NCI-H2227 (cell line): ENCODE measurements around the gene TAF3.
A peak's percentile ranks its signal among the peaks of the same experiment; 100 is the strongest.
"Not testable (repeated sequence)": the region's sequence is repeated elsewhere in the genome, so short reads cannot be mapped to it uniquely, and the experiment has no call there.

Source experiments
- DNase-seq: peaks from one replicate; lab custom pipeline; 2025; ENCODE audit not compliant: unreplicated experiment; lab: John Stamatoyannopoulos, UW

Gene TAF3, protein sequence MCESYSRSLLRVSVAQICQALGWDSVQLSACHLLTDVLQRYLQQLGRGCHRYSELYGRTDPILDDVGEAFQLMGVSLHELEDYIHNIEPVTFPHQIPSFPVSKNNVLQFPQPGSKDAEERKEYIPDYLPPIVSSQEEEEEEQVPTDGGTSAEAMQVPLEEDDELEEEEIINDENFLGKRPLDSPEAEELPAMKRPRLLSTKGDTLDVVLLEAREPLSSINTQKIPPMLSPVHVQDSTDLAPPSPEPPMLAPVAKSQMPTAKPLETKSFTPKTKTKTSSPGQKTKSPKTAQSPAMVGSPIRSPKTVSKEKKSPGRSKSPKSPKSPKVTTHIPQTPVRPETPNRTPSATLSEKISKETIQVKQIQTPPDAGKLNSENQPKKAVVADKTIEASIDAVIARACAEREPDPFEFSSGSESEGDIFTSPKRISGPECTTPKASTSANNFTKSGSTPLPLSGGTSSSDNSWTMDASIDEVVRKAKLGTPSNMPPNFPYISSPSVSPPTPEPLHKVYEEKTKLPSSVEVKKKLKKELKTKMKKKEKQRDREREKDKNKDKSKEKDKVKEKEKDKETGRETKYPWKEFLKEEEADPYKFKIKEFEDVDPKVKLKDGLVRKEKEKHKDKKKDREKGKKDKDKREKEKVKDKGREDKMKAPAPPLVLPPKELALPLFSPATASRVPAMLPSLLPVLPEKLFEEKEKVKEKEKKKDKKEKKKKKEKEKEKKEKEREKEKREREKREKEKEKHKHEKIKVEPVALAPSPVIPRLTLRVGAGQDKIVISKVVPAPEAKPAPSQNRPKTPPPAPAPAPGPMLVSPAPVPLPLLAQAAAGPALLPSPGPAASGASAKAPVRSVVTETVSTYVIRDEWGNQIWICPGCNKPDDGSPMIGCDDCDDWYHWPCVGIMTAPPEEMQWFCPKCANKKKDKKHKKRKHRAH

DNA sequence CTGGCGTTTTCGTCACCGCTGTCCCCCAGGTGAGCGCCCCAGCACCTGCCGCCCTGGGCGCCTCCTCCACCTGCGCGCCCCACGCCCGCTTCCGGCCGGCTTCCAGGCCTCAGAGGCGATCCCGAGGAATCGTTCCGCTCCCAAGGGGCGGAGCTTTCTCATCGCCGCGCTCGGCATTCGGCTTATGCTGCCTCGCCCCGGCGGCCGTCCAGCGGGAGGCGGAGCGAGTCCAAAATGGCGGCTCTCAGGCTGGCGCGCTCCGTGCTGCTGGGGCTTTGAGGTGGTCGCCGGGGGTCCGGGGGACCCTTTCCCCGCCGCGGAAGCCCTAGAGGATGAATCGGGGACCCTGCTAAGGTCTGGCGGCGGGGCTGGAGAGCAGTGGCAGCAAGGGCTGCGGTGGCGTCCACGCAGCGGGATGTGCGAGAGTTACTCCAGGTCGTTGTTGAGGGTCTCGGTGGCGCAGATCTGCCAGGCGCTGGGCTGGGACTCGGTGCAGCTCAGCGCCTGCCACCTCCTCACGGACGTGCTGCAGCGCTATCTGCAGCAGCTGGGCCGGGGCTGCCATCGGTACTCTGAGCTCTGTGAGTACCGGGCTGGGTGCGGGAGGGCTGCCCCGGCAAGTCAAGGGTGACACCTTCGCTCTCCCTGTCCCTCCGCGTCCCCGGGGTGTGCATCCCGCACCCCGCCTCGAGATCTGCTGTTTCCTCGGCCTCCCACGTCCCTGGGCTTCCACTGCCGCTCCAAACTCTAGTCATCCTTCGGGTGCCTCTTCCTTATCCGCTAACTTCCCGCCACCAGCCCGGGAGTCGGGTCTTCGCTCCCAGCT, at the start of gene TAF3:
Gene TAF3 (plus strand): TSS at position 211 of the 826 bp plus-strand sequence. CDS start 205 bp downstream, at position 416.
- DNase-seq, result peak; percentile 92

DNA sequence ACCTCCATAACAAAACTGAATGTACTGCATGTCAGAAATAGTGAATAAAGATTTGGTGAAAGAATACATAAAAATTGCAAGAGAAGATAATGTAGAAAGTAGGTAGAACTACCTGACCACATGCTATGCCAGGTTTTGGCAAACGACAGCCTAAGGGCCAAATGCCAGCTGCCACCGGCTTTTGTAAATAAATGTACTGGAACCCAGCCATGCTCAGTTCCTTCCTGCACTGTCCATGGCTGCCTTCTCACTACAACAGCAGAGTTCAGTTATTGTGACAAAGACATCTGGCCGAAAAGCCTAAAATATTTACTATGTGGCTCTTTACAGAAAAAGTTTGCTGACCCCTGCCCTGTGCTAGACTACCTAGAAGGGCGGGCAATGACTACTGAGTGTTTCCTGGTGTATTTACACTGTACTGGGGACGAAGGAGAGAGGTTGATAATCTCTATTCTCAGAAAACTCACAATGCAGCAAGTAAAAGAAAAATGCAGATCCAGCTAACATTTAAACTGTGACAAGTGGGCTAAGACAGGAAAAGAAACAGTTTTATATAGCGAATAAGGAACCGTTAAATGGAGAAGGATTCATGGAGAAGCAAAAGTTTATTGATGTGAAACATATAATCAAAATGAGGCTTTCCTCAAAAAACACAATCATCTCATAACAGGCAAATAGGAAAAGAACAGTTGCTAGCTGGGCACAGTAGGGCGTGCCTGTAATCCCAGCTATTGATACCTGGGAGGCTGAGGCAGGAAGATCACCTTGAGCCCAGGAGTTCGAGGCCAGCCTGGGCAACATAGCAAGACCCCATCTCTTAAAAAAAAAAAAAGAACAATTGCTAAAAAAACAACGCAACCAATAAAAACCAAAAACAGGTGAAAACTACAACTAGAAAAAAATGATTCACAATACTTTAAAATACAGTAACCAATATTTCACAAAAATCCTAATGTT, 44.2 kb upstream of the TAF3 start:
- no peak for DNase-seq

DNA sequence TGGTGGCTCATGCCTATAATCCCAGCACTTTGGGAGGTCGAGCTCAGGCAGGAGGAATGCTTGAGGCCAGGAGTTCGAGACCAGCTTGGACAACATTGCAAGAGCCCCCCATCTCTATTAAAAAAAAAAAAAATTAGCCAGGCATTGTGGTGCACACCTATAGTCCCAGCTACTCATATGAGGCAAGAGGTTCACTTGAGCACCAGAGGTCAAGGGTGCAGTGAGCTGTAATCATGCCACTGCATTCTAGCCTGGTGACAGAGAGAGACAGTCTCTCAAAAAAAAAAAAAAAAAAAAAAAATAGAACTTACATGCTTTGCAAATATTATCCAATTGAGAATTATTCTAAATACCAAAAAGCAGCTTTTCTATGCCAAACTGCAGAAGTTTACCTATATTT, 41.5 kb upstream of the TAF3 start:
- no peak for DNase-seq

DNA sequence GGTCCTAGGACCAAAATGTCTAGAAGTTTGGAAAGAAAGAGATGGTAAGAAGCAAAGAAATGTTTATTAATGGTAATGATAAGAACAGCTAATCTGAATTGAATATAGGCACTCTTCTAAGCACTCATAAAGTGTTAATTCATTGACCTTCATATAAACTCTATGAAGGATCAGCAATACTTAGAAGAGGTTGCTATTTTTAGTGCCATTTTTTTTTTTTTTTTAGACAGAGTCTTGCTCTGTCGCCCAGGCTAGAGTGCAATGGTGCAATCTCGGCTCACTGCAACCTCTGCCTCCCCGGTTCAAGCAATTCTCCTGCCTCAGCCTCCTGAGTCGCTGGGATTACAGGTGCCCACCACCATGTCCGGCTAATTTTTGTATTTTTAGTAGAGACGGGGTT, 36.1 kb upstream of the TAF3 start:
- not testable (repeated sequence) for DNase-seq

DNA sequence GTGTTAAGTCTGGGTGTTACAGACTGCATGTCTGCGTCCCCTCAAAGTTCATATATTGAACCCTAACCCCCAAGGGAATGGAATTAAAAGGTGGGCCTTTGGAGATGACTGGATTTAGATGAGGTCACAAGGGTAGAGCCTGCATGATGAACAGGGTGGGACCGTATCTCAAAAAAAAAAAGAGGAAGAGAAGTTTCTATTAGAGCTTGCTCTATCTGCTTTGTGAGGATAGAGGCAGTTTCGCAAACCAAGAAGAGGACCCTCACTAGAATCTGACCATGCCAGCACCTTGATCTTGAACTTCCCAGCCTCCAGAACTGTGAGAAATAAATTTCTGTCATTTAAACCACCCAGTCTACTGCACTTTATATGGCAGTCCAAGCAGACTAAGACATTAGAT, 31.9 kb upstream of the TAF3 start:
- DNase-seq, result no peak

DNA sequence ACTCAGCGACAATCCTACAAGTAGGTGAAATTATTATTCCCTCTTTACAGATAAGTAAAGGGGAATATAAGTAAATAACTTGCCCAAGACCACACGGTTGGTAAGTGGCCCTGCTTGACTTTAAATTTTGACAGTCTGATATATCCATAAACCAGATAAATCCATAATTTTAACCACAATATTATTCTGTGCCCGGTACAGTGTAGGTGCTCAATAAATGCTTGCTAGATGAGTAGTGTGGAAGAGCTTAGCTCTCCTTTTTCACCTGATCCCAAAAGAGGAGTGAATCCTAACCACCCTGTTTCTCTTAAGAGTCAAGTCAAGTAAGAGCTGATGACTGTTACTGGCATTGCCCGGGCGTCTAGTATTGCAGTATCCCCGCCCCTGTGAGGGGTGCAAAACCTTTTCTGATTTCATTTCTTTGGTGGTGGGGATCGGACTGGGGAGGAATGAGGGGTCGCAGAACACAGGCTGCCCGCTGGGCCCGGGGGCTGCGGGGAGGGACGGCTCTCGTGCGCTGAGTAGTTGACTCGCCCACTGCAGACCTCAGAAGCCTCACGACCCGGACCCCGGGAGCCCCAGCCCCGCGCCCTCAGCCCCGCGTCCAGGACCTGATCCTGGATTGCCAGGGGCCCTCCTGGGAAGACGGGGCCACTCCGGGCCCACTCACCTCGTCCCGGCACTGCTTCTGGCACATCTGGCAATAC, 31.0 kb upstream of the TAF3 start:
- no peak for DNase-seq

DNA sequence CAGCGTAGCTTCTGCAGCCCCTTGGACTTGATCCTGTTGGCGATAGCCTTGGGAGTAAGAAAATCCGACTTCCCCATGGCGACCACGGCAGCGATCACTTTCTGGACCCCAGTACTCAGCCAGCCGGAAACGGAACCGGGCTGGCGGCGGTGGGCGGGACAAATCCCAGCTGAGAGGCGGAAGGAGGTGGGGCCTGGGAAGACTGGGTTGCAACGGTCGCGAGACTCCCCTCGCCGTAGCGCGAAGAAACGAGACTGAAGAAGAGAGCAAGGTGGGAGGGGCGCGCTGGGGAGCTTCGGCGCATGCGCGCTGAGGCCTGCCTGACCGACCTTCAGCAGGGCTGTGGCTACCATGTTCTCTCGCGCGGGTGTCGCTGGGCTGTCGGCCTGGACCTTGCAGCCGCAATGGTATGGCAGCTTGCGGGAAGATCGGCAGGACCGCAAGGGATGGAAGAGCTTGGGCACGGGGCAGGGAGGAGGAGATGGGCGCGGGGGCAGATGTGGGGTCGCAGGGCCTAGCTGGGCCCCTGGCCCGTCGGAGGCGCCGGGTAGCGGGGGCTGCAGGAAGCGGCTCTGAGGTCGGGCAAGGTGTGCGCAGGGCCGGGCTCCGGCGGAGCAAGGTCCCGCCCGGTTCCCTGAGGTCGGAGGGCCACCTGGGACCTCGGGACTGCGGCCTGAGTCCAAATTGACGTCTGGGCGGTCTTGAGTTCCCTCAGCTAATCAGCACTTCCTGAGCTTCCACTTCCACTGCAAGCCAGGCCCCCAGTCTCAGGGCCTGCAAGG, 30.3 kb upstream of the TAF3 start, which contains the start of the genes ATP5F1C and KIN:
Gene ATP5F1C (plus strand): TSS at position 321 of the 782 bp plus-strand sequence. CDS start 31 bp downstream, at position 352.
Gene KIN (minus strand): TSS at position 137 of the 782 bp plus-strand sequence. CDS start 60 bp downstream, at position 77.
- DNase-seq, result peak; percentile 96

DNA sequence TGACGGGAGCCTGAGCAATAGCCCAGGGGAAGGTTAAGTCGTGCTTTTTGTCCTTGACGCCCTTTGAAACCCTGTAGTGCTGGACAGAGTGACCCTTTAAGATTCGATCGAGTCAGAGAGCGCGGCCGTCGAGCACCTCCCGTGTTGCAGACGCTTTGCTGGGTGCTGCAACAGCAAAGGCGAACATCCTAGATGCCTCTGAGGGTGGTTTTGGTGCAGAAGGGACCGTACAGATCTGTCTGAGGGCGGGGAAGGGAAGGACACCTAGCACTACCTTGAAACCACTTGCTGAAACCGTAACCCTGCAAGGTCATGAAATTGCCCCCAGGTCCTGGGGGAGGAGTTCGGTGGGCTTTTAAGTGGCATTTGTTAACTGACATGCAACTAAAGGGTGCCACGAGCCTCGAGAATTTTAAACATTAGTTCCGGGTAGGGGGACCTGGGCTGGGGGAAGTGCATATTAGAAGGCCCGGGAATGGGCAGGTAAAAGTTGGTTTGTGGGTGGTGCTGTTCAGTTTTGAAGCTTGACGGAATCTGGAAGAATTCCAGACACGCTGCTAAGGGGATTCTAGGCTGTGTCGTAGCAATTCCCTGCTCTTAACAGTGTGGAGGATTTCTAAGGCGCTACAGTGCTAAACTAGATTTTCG, 29.5 kb upstream of the TAF3 start:
- DNase-seq, result no peak

DNA sequence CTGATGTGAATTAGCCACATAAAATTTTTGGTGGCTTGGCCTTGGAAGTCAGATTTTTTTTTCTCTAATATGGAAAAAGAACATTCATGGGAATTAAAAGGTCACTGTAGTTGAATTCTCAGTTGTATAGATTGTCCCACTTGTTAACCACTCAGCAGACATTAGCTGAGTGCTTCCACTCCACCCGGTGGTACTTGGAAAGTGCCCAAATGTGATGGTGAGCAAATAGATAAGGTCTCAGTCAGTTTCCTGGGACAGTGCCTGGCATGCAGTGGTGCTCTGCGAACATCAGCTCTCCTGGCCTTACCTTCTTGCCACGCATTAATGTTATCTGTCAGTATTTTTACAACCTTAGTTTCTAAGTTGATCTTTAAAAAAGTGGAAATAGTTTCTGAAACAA, 28.9 kb upstream of the TAF3 start:
- DNase-seq, result no peak

DNA sequence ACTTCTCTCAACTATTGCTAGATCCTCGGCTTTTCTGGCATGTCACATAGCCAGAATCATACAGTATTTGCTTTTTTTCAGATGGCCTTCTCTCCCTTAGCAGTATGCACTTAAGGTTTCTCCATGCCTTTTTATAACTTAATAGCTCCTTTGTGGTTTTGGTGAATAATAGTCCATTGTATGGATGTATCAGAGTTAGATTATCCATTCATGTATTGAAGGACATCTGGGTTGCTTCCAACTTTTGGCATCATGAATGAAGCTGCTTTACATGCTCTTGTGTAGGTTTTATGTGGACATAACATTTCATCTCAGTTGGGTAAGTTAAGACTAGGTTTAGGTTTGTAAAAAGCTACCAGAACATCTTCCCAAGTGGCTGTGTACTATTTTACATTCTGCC, 25.8 kb upstream of the TAF3 start:
- DNase-seq, result no peak

DNA sequence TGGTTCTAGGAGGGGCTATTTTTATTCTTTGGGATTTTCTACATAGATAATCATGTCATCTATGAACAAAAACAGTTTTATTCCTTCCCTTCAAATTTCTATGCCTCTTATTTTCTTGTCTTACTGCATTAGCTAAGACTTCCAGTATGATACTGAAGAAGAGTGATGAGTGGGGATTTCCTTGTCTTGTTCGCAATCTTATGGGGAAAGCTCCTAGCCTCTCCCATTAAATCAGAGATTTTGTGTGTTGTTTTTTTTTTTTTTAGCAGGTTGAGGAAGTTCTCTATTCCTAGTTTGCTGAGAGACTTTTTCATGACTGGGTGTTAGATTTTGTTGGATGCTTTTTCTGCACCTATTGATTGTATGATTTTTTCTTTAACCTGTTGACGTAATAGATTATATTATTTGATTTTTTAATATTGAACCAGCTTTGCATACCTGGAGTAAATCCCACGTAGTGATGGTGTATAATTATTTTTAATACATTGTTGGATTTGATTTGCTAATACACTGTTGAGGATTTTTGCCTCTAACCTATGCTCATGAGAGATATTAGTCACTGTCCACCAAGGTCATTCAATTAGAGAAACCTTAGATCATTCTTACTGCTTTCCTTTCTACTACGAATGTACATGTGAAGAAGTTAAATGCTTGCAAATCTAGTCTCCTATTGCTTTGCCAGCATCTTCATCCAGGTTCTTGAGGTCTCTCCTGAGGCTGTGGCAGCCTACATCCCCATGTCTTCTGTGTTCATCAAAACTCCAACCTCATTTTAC, 23.9 kb upstream of the TAF3 start:
- DNase-seq, result no peak

DNA sequence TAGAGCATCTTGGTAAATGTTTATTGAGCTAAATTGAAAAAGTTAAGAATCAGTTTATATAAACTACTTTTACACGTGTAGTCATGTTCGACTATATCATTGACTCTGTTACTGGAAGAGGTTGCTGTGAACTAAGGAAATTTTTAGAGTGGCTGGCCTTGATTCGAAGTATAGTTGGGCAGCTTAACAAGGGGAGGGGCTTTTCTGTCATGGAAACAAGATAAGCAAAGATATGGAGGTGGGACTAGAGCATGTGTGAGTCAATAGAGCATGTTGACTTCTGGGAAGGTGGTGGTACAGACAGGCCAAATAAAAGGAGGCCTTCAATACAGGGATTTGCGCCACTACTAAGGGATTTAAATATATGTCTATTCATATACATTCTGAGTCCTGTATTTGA, 22.7 kb upstream of the TAF3 start:
- no peak for DNase-seq

DNA sequence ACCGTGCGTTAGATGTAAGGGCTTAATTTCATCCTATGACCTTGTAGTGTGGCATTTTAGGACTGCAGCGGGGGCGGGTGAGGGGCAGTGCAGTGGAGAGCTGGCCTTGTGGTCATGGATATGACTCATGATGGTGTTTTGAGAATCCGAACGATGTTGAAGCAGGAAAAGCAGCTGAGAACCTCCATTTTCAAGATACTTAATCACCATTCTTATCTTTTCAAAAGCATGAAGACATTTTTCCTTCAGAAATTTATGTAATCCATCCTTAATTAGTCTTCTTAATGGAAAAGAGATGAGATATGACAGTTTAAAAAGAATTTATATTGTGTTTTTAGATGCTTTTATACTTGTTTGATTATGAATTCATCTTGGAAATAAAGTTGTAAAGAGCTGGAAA, 20.7 kb upstream of the TAF3 start:
- DNase-seq, result no peak

DNA sequence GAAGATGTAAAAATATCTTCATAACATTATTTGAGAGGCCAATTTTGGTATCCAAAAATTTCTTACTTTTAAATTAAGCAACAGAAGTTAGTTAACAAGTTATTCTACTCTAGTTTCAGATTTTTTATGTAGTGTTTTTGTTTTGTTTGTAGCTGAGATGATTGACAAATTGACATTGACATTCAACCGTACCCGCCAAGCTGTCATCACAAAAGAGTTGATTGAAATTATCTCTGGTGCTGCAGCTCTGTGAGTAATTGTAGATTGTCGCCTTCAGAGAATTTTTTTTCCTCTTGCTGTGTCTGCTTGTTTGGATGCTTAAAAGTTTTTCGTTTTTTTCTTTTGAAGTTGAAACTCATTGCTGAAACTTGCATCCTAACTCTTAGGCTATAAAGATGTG, 15.7 kb upstream of the TAF3 start:
- DNase-seq, result no peak

DNA sequence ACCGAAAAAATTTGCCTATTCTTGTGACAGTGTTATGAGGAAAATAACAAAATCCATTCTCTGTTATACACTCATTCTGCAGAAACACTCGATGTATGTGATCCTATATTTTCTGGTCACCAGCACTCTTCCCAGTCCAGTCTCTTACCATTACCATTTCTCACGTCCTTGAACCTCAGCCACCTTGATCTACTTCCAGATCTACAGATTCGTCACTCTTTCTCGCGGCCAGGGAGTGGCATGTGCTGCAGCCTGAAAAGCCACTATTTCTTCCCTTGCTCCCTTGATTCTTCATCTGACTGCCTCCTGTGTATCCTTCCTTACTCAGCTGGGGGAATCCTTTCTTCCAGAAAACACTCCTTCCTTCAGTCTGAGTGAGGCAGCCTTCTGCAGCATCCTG, 14.1 kb upstream of the TAF3 start:
- DNase-seq, result no peak

DNA sequence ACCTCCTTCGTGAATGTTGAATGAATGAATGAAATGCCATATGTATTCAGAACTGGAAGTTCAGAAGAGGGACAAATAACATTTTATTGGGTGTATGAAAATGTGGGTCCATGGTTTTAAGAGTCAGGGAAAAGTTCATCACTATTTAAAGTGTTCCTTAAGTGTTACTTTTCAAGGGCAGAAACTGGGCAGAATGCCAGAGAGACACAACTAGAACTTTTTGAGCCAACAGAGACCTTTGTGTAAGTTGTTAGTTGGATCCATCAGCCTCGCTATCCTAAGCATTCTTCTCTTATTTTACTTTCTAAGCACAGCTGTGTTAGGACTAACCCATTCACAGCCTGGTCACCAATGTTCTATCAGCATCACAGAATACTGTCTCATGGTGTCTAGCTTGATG, 13.6 kb upstream of the TAF3 start:
- no peak for DNase-seq

DNA sequence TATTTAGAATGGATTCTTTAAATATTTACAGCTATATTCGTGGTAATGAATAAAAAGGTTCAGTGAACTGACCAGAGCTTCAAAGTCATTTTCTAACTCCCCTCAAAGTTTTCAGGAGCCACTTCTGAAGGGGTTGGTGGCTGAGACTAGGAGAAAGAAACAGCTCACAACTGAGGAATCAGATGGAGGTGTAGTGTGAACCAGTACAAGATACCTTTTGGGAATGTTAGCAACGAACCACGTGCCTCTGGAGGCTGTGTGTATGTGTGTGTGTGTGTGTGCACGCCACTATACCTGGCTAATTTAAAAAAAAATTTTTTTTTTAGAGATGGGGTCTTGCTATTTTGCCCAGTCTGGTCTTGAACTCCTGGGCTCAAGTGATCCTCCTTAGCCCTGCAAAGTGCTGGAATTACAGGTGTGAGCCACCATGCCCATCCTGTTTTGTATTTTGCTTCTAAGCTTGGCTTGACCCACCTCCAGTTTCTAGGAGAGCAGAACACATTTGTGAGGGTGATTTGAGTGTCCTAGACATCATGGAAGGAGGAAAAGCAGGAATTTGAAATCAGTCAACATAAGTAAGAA, 9.5 kb upstream of the TAF3 start:
- DNase-seq, result no peak
